PC-9 (cell line): ENCODE results near the gene KLF15. TPM values are rescaled to one million over a fixed set of nuclear protein-coding genes. Genes with fewer than 3 reads are reported as not detected.

Source experiments
- BruUV-seq: library from RNA; stranded (reverse); fragments of 400-500 nt; replicated peaks from 2 replicates; lab custom pipeline; 2021; lab: Mats Ljungman, UMichigan
- CTCF ChIA-PET: fragments of 300-600 bp; sonication (Branson Sonifier 250); formaldehyde crosslinking; loops from one replicate; lab custom pipeline; 2022; ENCODE audit warnings: antibody characterized with exemption; lab: Charles Lee
- POLR2A ChIA-PET: fragments of 300-600 bp; sonication (Branson Sonifier 250); formaldehyde crosslinking; loops from one replicate; lab custom pipeline; 2022; ENCODE audit warnings: antibody characterized with exemption; ENCODE audit not compliant: unreplicated experiment; lab: Charles Lee
- DNase-seq, 2 experiments: peaks; one replicate each; pipeline versions ENCODE4 v3.0.0 to v3.0.0-alpha.2; 2015 to 2022; ENCODE audit warnings: mixed read lengths in 1 of 2
- H2AFZ ChIP-seq: fragments of 200-600 bp; sonication (generic); 2 replicates; pipeline ENCODE4 v1.8.1; 2017; ENCODE audit warnings: antibody characterized with exemption
- H3F3A ChIP-seq: fragments of 200-600 bp; sonication (generic); 2 replicates; pipeline ENCODE4 v1.8.1; 2017; ENCODE audit warnings: antibody characterized with exemption, mild to moderate bottlenecking, low read depth; ENCODE audit not compliant: insufficient read depth
- H3K27ac ChIP-seq: fragments of 200-600 bp; sonication (generic); 2 replicates; pipeline ENCODE4 v1.6.1; 2016; ENCODE audit warnings: mixed run types
- H3K27me3 ChIP-seq: fragments of 200-600 bp; sonication (generic); 2 replicates; pipeline ENCODE4 v1.6.1; 2016; ENCODE audit warnings: low read depth, mixed run types; ENCODE audit not compliant: insufficient read depth
- H3K36me3 ChIP-seq: fragments of 200-600 bp; sonication (generic); 2 replicates; pipeline ENCODE4 v1.6.1; 2016; ENCODE audit warnings: low read depth, mixed run types
- H3K4me1 ChIP-seq: fragments of 200-600 bp; sonication (generic); replicated peaks from 2 replicates; pipeline ENCODE4 v1.6.1; 2016; ENCODE audit warnings: mixed run types; ENCODE audit not compliant: insufficient read depth
- H3K4me2 ChIP-seq: fragments of 200-600 bp; sonication (generic); 2 replicates; pipeline ENCODE4 v1.6.1; 2017; ENCODE audit warnings: mixed run types
- H3K4me3 ChIP-seq: fragments of 200-600 bp; sonication (generic); 2 replicates; pipeline ENCODE4 v1.6.1; 2016; ENCODE audit warnings: mixed run types
- H3K79me2 ChIP-seq: fragments of 200-600 bp; sonication (generic); 2 replicates; pipeline ENCODE4 v1.6.1; 2017; ENCODE audit warnings: low read depth, mixed run types
- H3K9me2 ChIP-seq: fragments of 200-600 bp; sonication (generic); 2 replicates; pipeline ENCODE4 v1.8.1; 2017; ENCODE audit warnings: mild to moderate bottlenecking; ENCODE audit not compliant: insufficient read depth
- H3K9me3 ChIP-seq: fragments of 200-600 bp; sonication (generic); 2 replicates; pipeline ENCODE4 v1.8.1; 2016; ENCODE audit warnings: low read depth; ENCODE audit not compliant: insufficient read depth
- H4K20me1 ChIP-seq: fragments of 200-600 bp; sonication (generic); 2 replicates; pipeline ENCODE4 v1.8.1; 2017; ENCODE audit not compliant: insufficient read depth
- EZH2 ChIP-seq: fragments of 200-600 bp; sonication (generic); IDR thresholded peaks from 2 replicates; pipeline ENCODE4 v1.8.0; 2017; ENCODE audit warnings: antibody characterized with exemption, low read depth
- intact Hi-C: fragments of 100-400 bp; cut with micrococcal nuclease; formaldehyde crosslinking; loops from one replicate; pipeline ENCODE4 v1.10.0; 2022; ENCODE audit not compliant: unreplicated experiment
- total RNA-seq: library from RNA; stranded (reverse); gene quantifications from 2 replicates; pipeline ENCODE4 v1.2.3, GENCODE V29; 2021
- TF ChIP-seq, protein P1 (sequence below): fragments of 200-600 bp; sonication (generic); conservative IDR thresholded peaks from 2 replicates; pipeline ENCODE4 v1.6.1; 2017; ENCODE audit warnings: mixed run types, antibody characterized with exemption, mild to moderate bottlenecking, moderate library complexity

Gene KLF15
- total RNA-seq, 1 experiment from 2014 or later = 0.70 TPM

DNA sequence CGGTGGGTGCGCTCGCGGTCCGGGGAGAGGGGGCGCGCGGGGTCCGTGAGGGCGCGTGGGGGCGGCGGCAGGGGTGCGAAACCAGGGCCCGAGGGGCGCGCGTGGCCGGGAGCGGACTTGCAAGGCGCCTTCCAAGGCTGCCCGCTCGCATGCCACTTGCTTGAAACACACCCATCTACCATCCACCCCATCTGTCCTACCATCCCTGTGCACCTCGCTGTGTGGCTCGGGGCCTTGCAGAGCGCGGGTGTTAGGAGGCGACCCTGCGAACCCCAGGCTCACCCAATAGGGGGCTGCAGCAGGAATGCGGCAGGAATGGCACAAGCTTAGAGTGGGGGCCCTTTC is 37.7 kb upstream of the KLF15 start:
- Histone ChIP-seq H3K4me1 (peaks cover 11% of the 10 kb centered on the region), H3K79me2 (no peaks in the 10 kb centered on the region), H4K20me1 (no peaks in the 10 kb centered on the region), H3K9me2 (no peaks in the 10 kb centered on the region), H3K27me3 (no peaks in the 10 kb centered on the region), H3K27ac (no peak overlapping the region), H3K36me3 (no peaks in the 10 kb centered on the region), H3K9me3 (no peaks in the 10 kb centered on the region), H3F3A (peaks cover 10% of the 10 kb centered on the region; the same call in 1 of the 2 replicates), H3K4me3 (no peak overlapping the region), H3K4me2 (no peak overlapping the region), H2AFZ (no peak overlapping the region)
- intact Hi-C loops = no loop called here
- no TSS peak for BruUV-seq
- ChIA-PET POLR2A (no interaction called here), CTCF (interaction anchor here (0.6 kb wide), 1 partner anchor 926 kb away, joined by 3 read pairs; no protein-coding TSS in a partner anchor)
- no peak for TF ChIP-seq EZH2
- TF ChIP-seq, protein P1, sequence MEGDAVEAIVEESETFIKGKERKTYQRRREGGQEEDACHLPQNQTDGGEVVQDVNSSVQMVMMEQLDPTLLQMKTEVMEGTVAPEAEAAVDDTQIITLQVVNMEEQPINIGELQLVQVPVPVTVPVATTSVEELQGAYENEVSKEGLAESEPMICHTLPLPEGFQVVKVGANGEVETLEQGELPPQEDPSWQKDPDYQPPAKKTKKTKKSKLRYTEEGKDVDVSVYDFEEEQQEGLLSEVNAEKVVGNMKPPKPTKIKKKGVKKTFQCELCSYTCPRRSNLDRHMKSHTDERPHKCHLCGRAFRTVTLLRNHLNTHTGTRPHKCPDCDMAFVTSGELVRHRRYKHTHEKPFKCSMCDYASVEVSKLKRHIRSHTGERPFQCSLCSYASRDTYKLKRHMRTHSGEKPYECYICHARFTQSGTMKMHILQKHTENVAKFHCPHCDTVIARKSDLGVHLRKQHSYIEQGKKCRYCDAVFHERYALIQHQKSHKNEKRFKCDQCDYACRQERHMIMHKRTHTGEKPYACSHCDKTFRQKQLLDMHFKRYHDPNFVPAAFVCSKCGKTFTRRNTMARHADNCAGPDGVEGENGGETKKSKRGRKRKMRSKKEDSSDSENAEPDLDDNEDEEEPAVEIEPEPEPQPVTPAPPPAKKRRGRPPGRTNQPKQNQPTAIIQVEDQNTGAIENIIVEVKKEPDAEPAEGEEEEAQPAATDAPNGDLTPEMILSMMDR = no peak
- DNase-seq = no peak

DNA sequence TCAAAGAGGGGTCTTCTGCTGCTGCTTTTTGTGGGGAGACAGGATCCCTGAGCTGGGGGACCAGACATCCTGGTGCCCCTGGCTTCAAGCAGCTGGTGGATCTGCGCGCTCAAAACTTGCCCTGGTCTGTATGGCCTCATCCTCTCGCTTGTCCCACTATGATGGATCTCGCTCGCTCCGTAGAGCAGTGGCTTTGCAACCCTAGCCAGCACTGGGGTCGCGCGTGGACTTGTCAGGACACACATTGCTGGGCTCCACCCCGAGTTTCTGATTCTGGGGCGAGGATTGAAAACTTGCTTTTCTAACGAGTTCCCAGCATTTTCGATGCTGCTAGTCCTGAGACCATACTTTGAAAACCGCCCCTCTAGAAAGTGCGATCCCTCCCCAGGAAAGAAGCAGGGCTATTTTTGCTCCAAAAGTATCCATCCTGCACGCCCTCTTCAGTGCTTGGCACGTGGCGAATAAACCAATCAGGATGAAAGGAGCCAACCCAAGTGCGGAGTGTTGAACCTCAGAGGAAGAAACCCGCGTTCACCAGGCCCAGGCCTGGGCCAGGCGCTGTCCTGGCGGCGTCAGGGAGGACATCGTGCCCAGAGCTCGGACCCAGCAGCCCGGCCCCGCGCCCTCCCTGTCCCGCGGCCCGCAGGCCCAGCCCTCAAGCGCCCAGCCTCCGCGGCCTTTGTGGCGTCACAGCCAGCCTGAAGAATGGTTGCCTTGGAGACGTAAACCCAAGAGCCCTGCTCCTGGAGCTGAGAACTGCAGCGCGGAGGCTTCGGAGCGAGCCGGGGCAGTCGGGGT is 37.2 kb upstream of the KLF15 start, which contains the start of gene CFAP100:
TSS of gene CFAP100 (plus strand) at position 731 of the 798 bp plus-strand sequence. CDS start 1,092 bp downstream, outside the sequence.
- Histone ChIP-seq H3K27me3 (no peaks in the 10 kb centered on the region), H3F3A (peaks cover 5% of the 10 kb centered on the region; the same call in 1 of the 2 replicates), H3K79me2 (no peaks in the 10 kb centered on the region), H3K36me3 (no peaks in the 10 kb centered on the region), H3K9me3 (no peaks in the 10 kb centered on the region), H3K4me2 (no peak within 1 kb of the TSS), H2AFZ (no peak within 1 kb of the TSS), H3K4me3 (no peak within 1 kb of the TSS), H3K27ac (no peak within 1 kb of the TSS), H4K20me1 (no peaks in the 10 kb centered on the region), H3K9me2 (no peaks in the 10 kb centered on the region), H3K4me1 (peaks cover 9% of the 10 kb centered on the region)
- POLR2A ChIA-PET = no interaction called here
- no peak for DNase-seq
- no TSS peak for BruUV-seq
- CTCF ChIA-PET = no interaction called here
- TF ChIP-seq, protein P1 = no peak
- TF ChIP-seq EZH2 = no peak
- intact Hi-C loops = no loop called here

DNA sequence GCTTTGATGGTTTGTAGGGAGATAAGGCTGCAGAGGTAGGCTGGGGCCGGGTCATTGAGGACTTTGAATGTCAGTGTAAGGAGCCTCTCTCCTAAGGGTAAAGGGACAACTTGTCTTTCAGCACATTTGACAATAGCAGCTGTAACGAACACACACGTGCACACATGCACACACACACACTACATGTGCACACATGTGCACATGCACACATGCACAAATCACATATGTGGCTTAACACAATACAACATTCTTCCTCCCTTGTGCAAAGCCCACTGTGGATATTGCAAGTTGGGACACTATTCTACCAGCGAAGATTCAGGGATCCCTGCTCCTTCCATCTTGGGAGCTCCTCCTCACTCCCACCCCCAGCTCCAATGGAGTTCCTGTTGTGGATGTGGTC is 36.4 kb upstream of the KLF15 start:
- intact Hi-C loops = no loop called here
- CTCF ChIA-PET = interaction anchor here (1.5 kb wide), 1 partner anchor 79 kb away, joined by 4 read pairs; no protein-coding TSS in a partner anchor
- H2AFZ ChIP-seq = no peak overlapping the region
- no peak for DNase-seq
- no peaks in the 10 kb centered on the region for H3K27me3 ChIP-seq
- H4K20me1 ChIP-seq = no peaks in the 10 kb centered on the region
- no peaks in the 10 kb centered on the region for H3K9me3 ChIP-seq
- POLR2A ChIA-PET = interaction anchor here (0.6 kb wide), 1 partner anchor 815 kb away, joined by 4 read pairs; no protein-coding TSS in a partner anchor
- no peak overlapping the region for H3K27ac ChIP-seq
- no peaks in the 10 kb centered on the region for H3K9me2 ChIP-seq
- H3K4me1 ChIP-seq = peaks cover 9% of the 10 kb centered on the region; the same call in 1 of the 2 replicates
- H3K79me2 ChIP-seq = no peaks in the 10 kb centered on the region
- no peak for TF ChIP-seq EZH2
- TF ChIP-seq, protein P1 = no peak
- no peaks in the 10 kb centered on the region for H3K36me3 ChIP-seq
- no peak overlapping the region for H3K4me3 ChIP-seq
- no peaks in the 10 kb centered on the region for H3F3A ChIP-seq
- no TSS peak for BruUV-seq
- no peak overlapping the region for H3K4me2 ChIP-seq
